Subcutaneous adipose tissue (tissue), 4 donors: ENCODE results near the gene GIT1. TPM values are rescaled to one million over a fixed set of nuclear protein-coding genes. Genes with fewer than 3 reads are reported as not detected.

Experiments used
- total RNA-seq, 4 donors: library from RNA; depleted of rRNA; stranded (reverse); fragments of >200 nt; gene quantifications; one replicate each; pipeline ENCODE4 v1.1.0, GENCODE V29; 2016
- TF ChIP-seq, protein P1 (sequence below): fragments of 450-650 bp; IDR thresholded peaks from one replicate; pipeline ENCODE4 v1.5.1; 2016; ENCODE audit warnings: low read depth, mild to moderate bottlenecking, control low read depth, antibody characterized with exemption, moderate library complexity

Gene GIT1
- total RNA-seq, 4 donors from 2014 or later, result 19.5 to 62.9 (median 30.8) TPM

DNA sequence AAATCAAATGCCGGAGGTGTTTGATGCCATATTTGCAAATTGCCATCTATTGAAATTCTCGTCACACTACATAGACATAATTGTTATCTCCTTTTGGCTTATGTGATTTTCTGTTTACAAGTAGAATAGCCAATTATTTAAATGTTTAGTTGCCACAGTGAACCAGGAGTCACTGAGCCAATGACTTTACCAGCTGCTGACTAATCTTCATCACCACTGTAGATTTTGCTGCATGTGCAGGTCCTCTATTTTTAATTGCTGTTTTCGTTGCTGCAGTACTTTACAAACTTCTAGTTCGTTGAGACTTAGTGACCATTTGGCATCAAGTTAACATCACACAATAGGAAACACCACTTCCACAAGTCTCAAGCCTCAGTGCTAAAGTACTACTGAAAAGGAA lies 45.4 kb downstream of the GIT1 start:
- TF ChIP-seq, protein P1, sequence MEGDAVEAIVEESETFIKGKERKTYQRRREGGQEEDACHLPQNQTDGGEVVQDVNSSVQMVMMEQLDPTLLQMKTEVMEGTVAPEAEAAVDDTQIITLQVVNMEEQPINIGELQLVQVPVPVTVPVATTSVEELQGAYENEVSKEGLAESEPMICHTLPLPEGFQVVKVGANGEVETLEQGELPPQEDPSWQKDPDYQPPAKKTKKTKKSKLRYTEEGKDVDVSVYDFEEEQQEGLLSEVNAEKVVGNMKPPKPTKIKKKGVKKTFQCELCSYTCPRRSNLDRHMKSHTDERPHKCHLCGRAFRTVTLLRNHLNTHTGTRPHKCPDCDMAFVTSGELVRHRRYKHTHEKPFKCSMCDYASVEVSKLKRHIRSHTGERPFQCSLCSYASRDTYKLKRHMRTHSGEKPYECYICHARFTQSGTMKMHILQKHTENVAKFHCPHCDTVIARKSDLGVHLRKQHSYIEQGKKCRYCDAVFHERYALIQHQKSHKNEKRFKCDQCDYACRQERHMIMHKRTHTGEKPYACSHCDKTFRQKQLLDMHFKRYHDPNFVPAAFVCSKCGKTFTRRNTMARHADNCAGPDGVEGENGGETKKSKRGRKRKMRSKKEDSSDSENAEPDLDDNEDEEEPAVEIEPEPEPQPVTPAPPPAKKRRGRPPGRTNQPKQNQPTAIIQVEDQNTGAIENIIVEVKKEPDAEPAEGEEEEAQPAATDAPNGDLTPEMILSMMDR, result no peak

DNA sequence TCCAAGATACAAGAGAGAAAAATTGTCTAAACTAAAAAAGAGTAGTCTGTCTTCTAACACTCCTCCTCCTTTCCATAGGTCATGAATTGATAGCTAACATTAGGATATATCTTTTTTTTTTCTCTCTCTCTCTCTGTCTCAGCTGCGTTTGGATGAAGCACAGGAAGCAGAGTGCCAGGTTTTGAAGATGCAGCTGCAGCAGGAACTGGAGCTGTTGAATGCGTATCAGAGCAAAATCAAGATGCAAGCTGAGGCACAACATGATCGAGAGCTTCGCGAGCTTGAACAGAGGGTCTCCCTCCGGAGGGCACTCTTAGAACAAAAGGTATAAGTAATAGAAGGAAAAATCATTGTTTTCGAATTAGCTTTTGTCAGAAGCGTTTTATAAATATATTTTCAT lies 55.5 kb downstream of the GIT1 start:
- TF ChIP-seq, protein P1, result no peak

DNA sequence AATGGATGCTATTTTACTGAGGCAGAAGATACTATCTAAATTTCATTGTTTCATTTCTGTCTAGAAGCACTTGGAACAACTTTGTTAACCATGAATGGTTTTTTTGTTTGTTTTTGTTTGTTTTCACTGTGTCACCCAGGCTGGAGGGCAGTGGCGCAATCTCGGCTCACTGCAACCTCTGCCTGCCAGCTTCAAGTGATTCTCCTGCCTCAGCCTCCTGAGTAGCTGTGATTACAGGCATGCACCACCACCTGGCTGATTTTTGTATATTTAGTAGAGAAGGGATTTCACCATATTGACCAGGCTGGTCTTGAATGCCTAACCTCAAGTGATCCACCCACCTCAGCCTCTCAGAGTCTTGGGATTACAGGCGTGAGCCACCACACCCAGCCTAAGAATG lies 63.1 kb downstream of the GIT1 start:
- TF ChIP-seq, protein P1, result no peak

DNA sequence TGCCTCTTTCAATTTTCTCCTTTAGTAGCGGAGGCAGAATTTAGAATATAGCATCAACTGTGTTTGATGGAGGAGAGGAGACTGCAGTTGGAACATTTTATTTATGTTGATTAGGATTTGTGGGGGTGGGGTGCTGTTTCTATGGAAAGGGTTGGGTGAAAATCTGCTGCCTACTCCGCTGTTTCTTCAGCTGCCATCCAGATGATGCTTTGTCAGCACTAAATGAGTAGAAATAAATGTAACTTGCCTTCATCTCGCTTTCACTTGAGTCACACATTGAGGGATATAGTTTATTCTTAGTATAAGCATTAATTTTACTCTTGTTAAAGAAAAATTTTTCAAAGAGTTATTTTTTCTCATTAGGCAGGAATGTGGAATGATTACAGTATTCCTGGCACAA lies 64.8 kb downstream of the GIT1 start:
- TF ChIP-seq, protein P1, result no peak

Other genes starting within 250 kb of the GIT1 start
- gene TAOK1, start 199.3 kb downstream of the GIT1 start, total RNA-seq, result 100 to 1,000 TPM in 1 of 4 donors, 10 to 100 TPM in 3; 64.8 to 106 (median 79.1) TPM
- 10 to 100 TPM; 25.2 to 88.9 (median 30.6) TPM for gene ABHD15, start 22.6 kb downstream of the GIT1 start, total RNA-seq
- 100 to 1,000 TPM in 1 of 4 donors, 10 to 100 TPM in 3; 32.1 to 150 (median 78.2) TPM for gene TP53I13, start 20.9 kb downstream of the GIT1 start, total RNA-seq
- 10 to 100 TPM in 2 of 4 donors, 1 to 10 TPM in 2; 6.8 to 19.4 (median 13.0) TPM for gene ANKRD13B, start 3.5 kb upstream of the GIT1 start, total RNA-seq
- 10 to 100 TPM in 3 of 4 donors, 1 to 10 TPM in 1; 9.3 to 39.6 (median 32.4) TPM for gene CORO6, start 33.3 kb upstream of the GIT1 start, total RNA-seq